CD4-positive, CD25-positive, alpha-beta regulatory T cell (primary cell): ENCODE results near the gene SEMA4F. TPM values are rescaled to one million over a fixed set of nuclear protein-coding genes. Genes with fewer than 3 reads are reported as not detected.

Experiments used
- ATAC-seq, 2 donors: fragments of 150-1000 bp; cut with Tn5 transposase; one replicate each; pipeline ENCODE4 v1.10.0; 2021; ENCODE audit warnings: low read depth in 2 of 2, moderate number of reproducible peaks in 2 of 2, moderate library complexity in 1 of 2
- DNase-seq, 3 donors: peaks; one replicate each; pipeline versions ENCODE4 v3.0.0 to v3.0.0-alpha.2; 2012 to 2022; ENCODE audit warnings: mixed read lengths in 1 of 3
- H3K27ac ChIP-seq: one replicate; pipeline ENCODE4 v1.7.0; 2013; ENCODE audit warnings: mild to moderate bottlenecking, low read length; ENCODE audit not compliant: insufficient read depth, poor library complexity, severe bottlenecking
- H3K27me3 ChIP-seq: one replicate; pipeline ENCODE4 v1.7.0; 2013; ENCODE audit warnings: low read length; ENCODE audit not compliant: control insufficient read depth, insufficient read depth
- H3K36me3 ChIP-seq: one replicate; pipeline ENCODE4 v1.7.0; 2013; ENCODE audit warnings: mild to moderate bottlenecking, low read length, moderate library complexity; ENCODE audit not compliant: control insufficient read depth, insufficient read depth
- H3K4me1 ChIP-seq: 2 replicates; pipeline ENCODE4 v1.7.0; 2013; ENCODE audit warnings: mild to moderate bottlenecking, low read length; ENCODE audit not compliant: insufficient read depth, control insufficient read depth, poor library complexity, severe bottlenecking
- H3K4me3 ChIP-seq: one replicate; pipeline ENCODE4 v1.7.0; 2013; ENCODE audit warnings: low read depth, mild to moderate bottlenecking, low read length, moderate library complexity
- H3K9me3 ChIP-seq, 2 experiments: 1 replicate in 1 of 2; 2 replicates in 1 of 2; pipeline ENCODE4 v1.7.0; 2013; ENCODE audit warnings: low read length in 2 of 2, mild to moderate bottlenecking in 1 of 2, moderate library complexity in 1 of 2; ENCODE audit not compliant: control insufficient read depth in 2 of 2
- H3K27ac Mint-ChIP-seq, 3 donors: one replicate each; pipeline ENCODE4 v1.8.0; 2020 to 2022; ENCODE audit warnings: mild to moderate bottlenecking in 3 of 3, mixed read lengths in 3 of 3, moderate library complexity in 2 of 3
- H3K27me3 Mint-ChIP-seq: one replicate; pipeline ENCODE4 v1.8.0; 2022; ENCODE audit warnings: mild to moderate bottlenecking, mixed read lengths
- H3K36me3 Mint-ChIP-seq: one replicate; pipeline ENCODE4 v1.8.0; 2020; ENCODE audit warnings: mixed read lengths
- H3K4me1 Mint-ChIP-seq, 4 donors: one replicate each; pipeline ENCODE4 v1.8.0; 2020 to 2022; ENCODE audit warnings: mixed read lengths in 4 of 4, mild to moderate bottlenecking in 1 of 4
- H3K4me3 Mint-ChIP-seq, 4 donors: one replicate each; pipeline ENCODE4 v1.8.0; 2020 to 2022; ENCODE audit warnings: mild to moderate bottlenecking in 4 of 4, mixed read lengths in 4 of 4, moderate library complexity in 3 of 4
- H3K9me3 Mint-ChIP-seq, 7 donors: one replicate each; pipeline ENCODE4 v1.8.0; 2020 to 2022; ENCODE audit warnings: mixed read lengths in 7 of 7, mild to moderate bottlenecking in 3 of 7, moderate library complexity in 2 of 7
- polyA plus RNA-seq, 4 donors: library from polyadenylated mRNA; unstranded; fragments of 300-500 nt; fragmentation: Illumina TruSeq; gene quantifications; one replicate each; pipeline ENCODE4 v1.2.3, GENCODE V29; 2021
- total RNA-seq: library from RNA; stranded (reverse); gene quantifications from one replicate; pipeline ENCODE4 v1.2.3, GENCODE V29; 2022

SEMA4F gene
- total and polyA plus RNA-seq, 5 donors from 2014 or later: 7.3 to 11.1 (median 9.2) TPM

DNA sequence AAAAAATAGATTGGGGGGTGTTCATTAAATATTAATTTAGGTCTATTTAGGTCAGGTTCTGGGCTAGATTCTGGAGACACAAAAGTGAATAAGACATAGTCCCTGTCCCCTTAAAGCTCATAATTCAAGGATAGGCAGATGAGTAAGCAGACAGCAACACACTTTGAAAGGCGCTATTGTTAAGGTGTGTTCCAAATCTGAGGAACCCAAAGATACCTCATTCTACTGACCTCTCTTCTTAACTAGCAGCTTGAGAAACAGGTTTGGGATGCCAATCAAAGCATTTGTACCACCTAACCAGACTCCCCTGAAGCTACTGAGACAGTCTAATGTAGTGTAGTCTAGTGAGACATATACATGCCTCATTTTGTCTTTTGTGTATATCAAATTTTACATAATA lies 34.8 kb downstream of the SEMA4F start:
- Mint-ChIP-seq H3K4me1 (peaks cover 0 to 3% (median 0%) of the 10 kb centered on the region in 4 donors), H3K4me3 (no peak overlapping the region), H3K36me3 (peaks cover 3% of the 10 kb centered on the region), H3K27ac (no peak overlapping the region), H3K27me3 (no peaks in the 10 kb centered on the region), H3K9me3 (no peaks in the 10 kb centered on the region)
- no peak for ATAC-seq
- DNase-seq: no peak
- peaks cover 2% of the 10 kb centered on the region for H3K27me3 ChIP-seq
- no peaks in the 10 kb centered on the region for H3K4me1 ChIP-seq
- H3K4me3 ChIP-seq: no peak overlapping the region
- no peaks in the 10 kb centered on the region for H3K36me3 ChIP-seq
- H3K27ac ChIP-seq: no peak overlapping the region
- H3K9me3 ChIP-seq: no peaks in the 10 kb centered on the region

DNA sequence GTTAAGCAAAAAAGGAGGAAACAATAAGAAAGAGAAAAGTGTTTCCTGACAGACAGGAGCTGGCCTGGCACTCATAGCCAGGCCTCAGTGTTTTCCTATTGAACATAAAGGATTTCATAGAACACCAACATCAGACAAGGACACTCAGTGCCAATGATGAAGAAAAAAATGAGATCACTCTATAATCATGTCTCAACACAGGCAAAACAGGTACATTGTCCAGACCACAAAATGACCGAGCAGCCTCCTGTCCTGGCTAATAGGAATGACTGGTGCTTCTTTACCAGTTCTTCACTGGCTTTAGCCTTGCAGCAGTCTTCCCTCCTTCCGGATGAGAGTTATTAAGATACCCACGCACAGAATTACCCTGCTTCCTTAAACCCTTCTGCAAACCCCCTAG lies 35.6 kb downstream of the SEMA4F start:
- Mint-ChIP-seq H3K36me3 (peaks cover 3% of the 10 kb centered on the region), H3K27ac (no peak overlapping the region), H3K4me1 (peaks cover 0 to 3% (median 0%) of the 10 kb centered on the region in 4 donors), H3K27me3 (no peaks in the 10 kb centered on the region), H3K4me3 (no peak overlapping the region), H3K9me3 (no peaks in the 10 kb centered on the region)
- H3K4me3 ChIP-seq: no peak overlapping the region
- H3K4me1 ChIP-seq: no peaks in the 10 kb centered on the region
- no peaks in the 10 kb centered on the region for H3K9me3 ChIP-seq
- H3K27ac ChIP-seq: no peak overlapping the region
- DNase-seq: no peak
- no peak for ATAC-seq
- peaks cover 2% of the 10 kb centered on the region for H3K27me3 ChIP-seq
- H3K36me3 ChIP-seq: no peaks in the 10 kb centered on the region

DNA sequence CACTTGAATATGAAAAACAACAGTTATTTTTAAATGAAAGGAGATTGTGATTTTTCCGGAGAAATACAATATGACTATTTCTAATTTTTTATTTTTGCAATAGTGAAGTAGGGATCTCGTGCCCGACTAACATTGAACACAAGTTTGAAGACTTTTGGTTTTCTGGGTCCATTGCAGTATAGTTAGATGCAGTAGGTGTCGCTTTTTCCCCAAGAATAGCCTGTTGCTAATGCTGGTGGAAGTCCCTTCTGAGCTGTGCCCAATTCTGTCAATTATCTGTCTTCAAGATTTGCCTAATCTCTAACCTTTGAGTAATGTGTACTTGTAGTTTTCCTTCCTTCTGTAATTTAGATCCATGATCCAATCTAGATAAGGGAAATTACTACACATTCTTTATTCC lies 36.5 kb downstream of the SEMA4F start:
- Mint-ChIP-seq H3K27me3 (peaks cover 4% of the 10 kb centered on the region), H3K27ac (no peak overlapping the region), H3K9me3 (no peaks in the 10 kb centered on the region), H3K4me3 (no peak overlapping the region), H3K4me1 (peaks cover 0 to 3% (median 0%) of the 10 kb centered on the region in 4 donors), H3K36me3 (peaks cover 8% of the 10 kb centered on the region)
- Histone ChIP-seq H3K27ac (no peak overlapping the region), H3K4me1 (no peaks in the 10 kb centered on the region), H3K4me3 (no peak overlapping the region), H3K36me3 (no peaks in the 10 kb centered on the region), H3K27me3 (peaks cover 2% of the 10 kb centered on the region), H3K9me3 (no peaks in the 10 kb centered on the region)
- DNase-seq (peak in 2 of 3 donors; percentile 17 to 63), ATAC-seq (peak; percentile 50 to 53)

DNA sequence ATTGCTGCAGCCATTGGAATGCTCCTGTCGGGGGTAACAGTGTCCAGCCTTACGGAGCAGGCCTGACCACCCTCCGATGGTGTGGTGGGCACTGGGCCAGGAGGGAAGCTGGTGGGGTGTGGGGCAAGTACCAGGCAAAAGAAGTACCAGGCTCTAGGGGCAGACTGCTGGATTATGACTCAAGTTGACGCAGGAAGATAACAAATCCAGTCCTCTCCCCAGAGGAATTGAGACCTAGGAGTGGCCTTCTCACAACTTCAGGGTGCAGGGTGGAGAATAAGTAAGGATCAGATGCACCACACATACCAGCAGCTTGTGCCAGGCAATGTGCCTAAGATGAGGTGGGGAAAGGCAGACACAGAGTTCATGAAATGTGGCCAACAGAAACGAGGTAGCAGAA lies 37.9 kb downstream of the SEMA4F start:
- peaks cover 0 to 3% (median 0%) of the 10 kb centered on the region in 4 donors for H3K4me1 Mint-ChIP-seq
- Histone ChIP-seq H3K27me3 (peaks cover 2% of the 10 kb centered on the region), H3K9me3 (no peaks in the 10 kb centered on the region), H3K4me3 (no peak overlapping the region), H3K4me1 (no peaks in the 10 kb centered on the region), H3K36me3 (no peaks in the 10 kb centered on the region), H3K27ac (no peak overlapping the region)
- peaks cover 8% of the 10 kb centered on the region for H3K36me3 Mint-ChIP-seq
- no peak overlapping the region for H3K27ac Mint-ChIP-seq
- ATAC-seq (no peak), DNase-seq (no peak)
- no peaks in the 10 kb centered on the region for H3K9me3 Mint-ChIP-seq
- H3K4me3 Mint-ChIP-seq: no peak overlapping the region
- peaks cover 4% of the 10 kb centered on the region for H3K27me3 Mint-ChIP-seq

DNA sequence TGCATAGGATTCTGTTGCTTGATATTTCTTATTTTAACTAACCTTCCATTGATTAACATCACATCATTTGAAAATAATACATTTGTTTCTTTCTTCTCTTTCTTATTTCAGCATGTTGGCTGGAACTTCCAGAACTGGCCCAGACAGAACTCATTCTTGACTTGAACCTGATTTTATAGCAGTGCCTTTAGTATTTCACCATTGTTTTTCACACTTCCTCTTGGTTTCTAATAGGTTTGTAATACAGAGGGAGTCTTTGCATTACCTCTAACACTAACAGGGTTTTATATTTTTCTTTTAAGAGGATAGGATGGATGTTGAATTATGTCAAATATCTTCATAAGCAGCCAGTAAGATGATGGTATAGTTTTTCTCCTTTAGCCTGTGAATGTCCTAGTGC lies 39.2 kb downstream of the SEMA4F start:
- no peaks in the 10 kb centered on the region for H3K4me1 ChIP-seq
- no peak overlapping the region for H3K4me3 ChIP-seq
- H3K36me3 ChIP-seq: no peaks in the 10 kb centered on the region
- H3K27me3 ChIP-seq: peaks cover 2% of the 10 kb centered on the region
- Mint-ChIP-seq H3K9me3 (no peaks in the 10 kb centered on the region), H3K36me3 (peaks cover 5% of the 10 kb centered on the region), H3K4me1 (peaks cover 0 to 3% (median 0%) of the 10 kb centered on the region in 4 donors), H3K27ac (no peak overlapping the region), H3K4me3 (no peak overlapping the region), H3K27me3 (peaks cover 4% of the 10 kb centered on the region)
- ATAC-seq (no peak), DNase-seq (no peak)
- no peaks in the 10 kb centered on the region for H3K9me3 ChIP-seq
- H3K27ac ChIP-seq: no peak overlapping the region

DNA sequence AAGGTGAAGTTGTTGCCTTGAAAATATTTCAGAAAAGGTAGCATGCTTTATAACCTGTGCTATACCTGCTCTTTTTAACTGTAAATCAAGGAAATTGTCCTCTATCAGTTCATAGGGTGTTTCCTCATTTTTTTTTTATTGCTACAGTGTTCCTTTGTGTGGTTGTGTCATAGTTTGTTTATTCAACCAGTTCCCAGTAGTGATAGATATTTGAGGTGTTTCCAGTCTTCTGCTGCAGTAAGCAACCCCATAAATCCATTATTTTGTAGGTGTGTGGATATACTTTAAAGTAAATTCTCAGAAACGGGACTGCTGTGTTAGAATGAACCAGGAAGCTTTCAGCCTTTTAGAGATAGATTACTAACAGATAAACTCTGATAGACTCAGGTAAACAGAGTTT lies 39.6 kb downstream of the SEMA4F start:
- H3K27me3 ChIP-seq: peaks cover 2% of the 10 kb centered on the region
- no peaks in the 10 kb centered on the region for H3K36me3 ChIP-seq
- H3K27ac ChIP-seq: no peak overlapping the region
- Mint-ChIP-seq H3K9me3 (no peaks in the 10 kb centered on the region), H3K36me3 (peaks cover 5% of the 10 kb centered on the region), H3K4me1 (peaks cover 0 to 3% (median 0%) of the 10 kb centered on the region in 4 donors), H3K4me3 (no peak overlapping the region), H3K27me3 (peaks cover 4% of the 10 kb centered on the region), H3K27ac (no peak overlapping the region)
- no peaks in the 10 kb centered on the region for H3K9me3 ChIP-seq
- H3K4me1 ChIP-seq: no peaks in the 10 kb centered on the region
- DNase-seq: no peak
- no peak for ATAC-seq
- no peak overlapping the region for H3K4me3 ChIP-seq

DNA sequence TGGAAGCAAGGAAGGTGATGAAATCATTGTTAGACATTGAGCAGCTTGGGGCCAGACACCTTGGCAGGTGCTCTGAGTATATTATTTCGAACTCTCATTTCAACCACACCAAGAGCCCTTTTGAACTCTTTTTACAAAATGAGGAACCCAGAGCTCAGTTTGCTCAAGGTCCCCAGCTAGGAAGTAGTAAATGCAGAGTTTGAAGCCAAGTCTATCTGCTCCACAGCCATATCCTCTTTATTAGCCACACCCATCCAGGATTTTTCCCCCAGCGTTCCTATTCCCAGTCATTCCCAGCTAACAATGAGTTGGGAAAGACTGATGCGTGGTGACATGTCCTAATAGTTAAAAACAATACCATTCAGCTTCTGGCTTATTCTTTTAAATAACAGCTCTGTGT lies 40.2 kb downstream of the SEMA4F start:
- H3K36me3 Mint-ChIP-seq: peaks cover 6% of the 10 kb centered on the region
- Histone ChIP-seq H3K9me3 (no peaks in the 10 kb centered on the region), H3K4me1 (no peaks in the 10 kb centered on the region), H3K27ac (no peak overlapping the region), H3K36me3 (no peaks in the 10 kb centered on the region), H3K27me3 (peaks cover 2% of the 10 kb centered on the region), H3K4me3 (no peak overlapping the region)
- no peak for DNase-seq
- H3K27me3 Mint-ChIP-seq: peaks cover 4% of the 10 kb centered on the region
- H3K4me3 Mint-ChIP-seq: no peak overlapping the region
- ATAC-seq: no peak
- H3K27ac Mint-ChIP-seq: no peak overlapping the region
- H3K9me3 Mint-ChIP-seq: no peaks in the 10 kb centered on the region
- H3K4me1 Mint-ChIP-seq: peaks cover 0 to 3% (median 0%) of the 10 kb centered on the region in 4 donors

DNA sequence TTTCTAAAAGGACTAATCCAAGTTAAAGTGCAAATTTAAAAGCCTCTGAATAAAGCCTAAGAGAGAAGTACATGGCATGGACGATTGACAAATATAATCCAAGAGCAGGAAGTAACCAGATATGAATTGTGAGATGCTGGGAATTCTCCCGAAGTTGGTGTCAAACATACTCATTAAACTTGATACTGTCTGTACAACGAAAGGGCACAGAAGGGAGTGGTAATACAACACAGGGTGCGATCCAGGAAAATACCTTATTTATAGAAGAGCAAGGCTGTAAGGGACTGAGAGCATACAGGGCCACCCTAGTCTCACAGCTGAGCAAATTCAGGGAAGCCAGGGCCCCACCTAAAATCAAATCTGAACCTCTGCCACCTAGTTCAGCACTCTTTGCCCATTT lies 41.6 kb downstream of the SEMA4F start:
- H3K27ac ChIP-seq: no peak overlapping the region
- Mint-ChIP-seq H3K27ac (no peak overlapping the region), H3K4me1 (peaks cover 0 to 2% (median 0%) of the 10 kb centered on the region in 4 donors), H3K36me3 (peaks cover 13% of the 10 kb centered on the region), H3K9me3 (no peaks in the 10 kb centered on the region), H3K27me3 (peaks cover 4% of the 10 kb centered on the region), H3K4me3 (no peak overlapping the region)
- H3K36me3 ChIP-seq: no peaks in the 10 kb centered on the region
- H3K9me3 ChIP-seq: no peaks in the 10 kb centered on the region
- no peak overlapping the region for H3K4me3 ChIP-seq
- H3K27me3 ChIP-seq: no peaks in the 10 kb centered on the region
- DNase-seq (no peak), ATAC-seq (no peak)
- no peaks in the 10 kb centered on the region for H3K4me1 ChIP-seq
